ENCODE data around the gene CTSF. TPM values are rescaled to one million over a fixed set of nuclear protein-coding genes. Genes with fewer than 3 reads are reported as not detected.

The CTSF gene
- total RNA-seq, 1 experiment from 2014 or later: 0.34 TPM

- RAD21 ChIA-PET (ENCODE audit: low non-redundant PET in 1 of 2, low total read pairs in 2 of 2, uncharacterized antibody in 2 of 2, unreplicated experiment in 2 of 2): no interaction called here
- CTCF ChIA-PET: no interaction called here
- no peak overlapping the region for H3K27ac ChIP-seq (ENCODE audit: low read depth, low read length)
- DNase-seq (ENCODE audit: low read depth, low spot score) (no peak), ATAC-seq (no peak)
- no peak overlapping the region for H3K9ac ChIP-seq (ENCODE audit: low read length)
- H3K4me2 ChIP-seq (ENCODE audit: low read length): no peak overlapping the region
- no peaks in the 10 kb centered on the region for H3K9me2 ChIP-seq (ENCODE audit: insufficient read depth)
- H3K4me1 ChIP-seq (ENCODE audit: control insufficient read depth in 1 of 2, insufficient read depth in 2 of 2, low read length in 2 of 2): no peaks in the 10 kb centered on the region
- H3K27me3 ChIP-seq (ENCODE audit: insufficient read depth, low read length): no peaks in the 10 kb centered on the region
- BruUV-seq (replicated peaks): no TSS peak
- H3K79me2 ChIP-seq (ENCODE audit: insufficient read depth, low read length): no peaks in the 10 kb centered on the region
- TF ChIP-seq POLR2AphosphoS5 (IDR thresholded peaks at IDR 0.05; ENCODE audit: low read depth, low read length): no peak
- no peak for TF ChIP-seq POLR2A (IDR thresholded peaks at IDR 0.05; ENCODE audit: borderline replicate concordance, extremely low read depth, insufficient read depth, insufficient read length)
- no peak for TF ChIP-seq YY1 (IDR thresholded peaks at IDR 0.05; ENCODE audit: extremely low read depth, insufficient replicate concordance, low read depth, low read length)
- TF ChIP-seq ZFX (IDR thresholded peaks at IDR 0.05): no peak
- no peak for TF ChIP-seq REST (IDR thresholded peaks at IDR 0.05; ENCODE audit: low read depth)
- no peak for TF ChIP-seq EZH2 (IDR thresholded peaks at IDR 0.05)
- TF ChIP-seq CEBPB (IDR thresholded peaks at IDR 0.05; ENCODE audit: low read depth): no peak
- intact Hi-C loops (cut with micrococcal nuclease): no loop called here
- H4K20me1 ChIP-seq (ENCODE audit: insufficient read depth): no peaks in the 10 kb centered on the region
- no peak overlapping the region for H3K4me3 ChIP-seq (replicated peaks in 1 of 2; ENCODE audit: low read depth in 1 of 2, low read length in 2 of 2)
- H2AFZ ChIP-seq (ENCODE audit: low read depth, low read length, poor library complexity, severe bottlenecking): no peak overlapping the region
- H3K36me3 ChIP-seq (ENCODE audit: control insufficient read depth in 1 of 2, insufficient read depth in 2 of 2, low read length in 2 of 2): no peaks in the 10 kb centered on the region
- no peaks in the 10 kb centered on the region for H3K9me3 ChIP-seq (ENCODE audit: control insufficient read depth in 1 of 2, insufficient read depth in 1 of 2, low read depth in 1 of 2, low read length in 2 of 2)
- POLR2A ChIA-PET: no interaction called here
Observed at GRCh38 chr11:66559866-66560676, 8.3 kb downstream of the CTSF start.

All from HCT116 (cell line).